Heart right ventricle (tissue), 16 donors: ENCODE data around the gene GNA12. TPM values are rescaled to one million over a fixed set of nuclear protein-coding genes. Genes with fewer than 3 reads are reported as not detected.

Experiments
- ATAC-seq, 8 donors: fragments of 200-7000 bp; cut with Tn5 transposase; one replicate each; pipeline ENCODE4 v1.9.1; 2020; ENCODE audit warnings: mild to moderate bottlenecking in 8 of 8, moderate library complexity in 8 of 8, moderate number of reproducible peaks in 1 of 8
- DNase-seq, 2 donors: peaks; one replicate each; pipeline ENCODE4 v3.0.0-alpha.2; 2020
- H3K27ac ChIP-seq, 10 donors: fragments of 200-600 bp; sonication (generic) in 2 of 10; one replicate each; pipeline versions ENCODE4 v1.5.0 to v1.8.0; 2020 to 2022; ENCODE audit warnings: mild to moderate bottlenecking in 3 of 10
- H3K27me3 ChIP-seq, 7 donors: fragments of 200-600 bp; one replicate each; pipeline ENCODE4 v1.8.0; 2021 to 2022; ENCODE audit warnings: mild to moderate bottlenecking in 2 of 7
- H3K36me3 ChIP-seq, 9 donors: fragments of 200-600 bp; sonication (generic) in 1 of 9; one replicate each; pipeline versions ENCODE4 v1.5.0 to v1.8.0; 2020 to 2022; ENCODE audit warnings: mild to moderate bottlenecking in 2 of 9
- H3K4me1 ChIP-seq, 9 donors: fragments of 200-600 bp; sonication (generic) in 1 of 9; one replicate each; pipeline versions ENCODE4 v1.5.0 to v1.8.0; 2020 to 2022; ENCODE audit warnings: mild to moderate bottlenecking in 4 of 9
- H3K4me3 ChIP-seq, 10 donors: fragments of 200-600 bp; sonication (generic) in 2 of 10; one replicate each; pipeline versions ENCODE4 v1.5.0 to v1.8.0; 2020 to 2022; ENCODE audit warnings: mild to moderate bottlenecking in 7 of 10, moderate library complexity in 2 of 10
- H3K9me3 ChIP-seq, 11 donors: fragments of 200-600 bp in 10 of 11; sonication (generic) in 2 of 11; one replicate each; pipeline versions ENCODE4 v1.5.0 to v1.8.0; 2013 to 2022; ENCODE audit warnings: mild to moderate bottlenecking in 2 of 11, control low read depth in 1 of 11, moderate library complexity in 1 of 11
- WGBS, 2 donors: extraction: QIAGEN DNeasy Blood & Tissue Kit; methylation state at CpG; one replicate each; pipeline ENCODE4 v1.1.7; 2013; ENCODE audit warnings: inconsistent platforms in 1 of 2; 5-methylcytosine and 5-hydroxymethylcytosine counted together
- intact Hi-C, 10 donors: fragments of 100-400 bp; cut with DNase I; formaldehyde crosslinking; loops; one replicate each; pipeline versions ENCODE4 v1.11.1 to v1.14.2; 2022
- polyA plus RNA-seq, 2 donors: library from polyadenylated mRNA; stranded (reverse); fragments of 200-250 nt; gene quantifications; one replicate each; pipeline ENCODE4 v1.2.3, GENCODE V29; 2013
- total RNA-seq, 10 donors: library from RNA; stranded (reverse); fragmentation: NEBNext Ultra II Directional in 3 of 10; extraction: Animal tissue kit (Norgen Biotek cat#: 25700) in 3 of 10; gene quantifications; one replicate each; pipeline versions ENCODE4 v1.2.1 to v1.2.4, GENCODE V29; 2021 to 2023
- TF ChIP-seq, protein P1 (sequence below), 9 donors: fragments of 200-600 bp; sonication (generic) in 2 of 9; IDR thresholded peaks; one replicate each; pipeline versions ENCODE4 v1.5.0 to v1.8.0; 2021 to 2022; ENCODE audit warnings: antibody characterized with exemption in 9 of 9, mild to moderate bottlenecking in 5 of 9, moderate library complexity in 1 of 9
- donor health status: Arrhythmogenic right ventricular cardiomyopathy.
- donor health status: ischemic (EF 13 %, LVEDD 7.1; RV severe dilation, severe dysfunction).
- donor health status: healthy with polysubstance abuse.
- donor health status: DM: no; HTN: yes; CAD: no.
- donor health status: DM: no; HTN: no; CAD: no.
- donor health status: ischemic (EF 25% LVEDD 6.9; RV normal size, moderate dysfunction).
- donor health status: ischemic (EF 25% LVEDD 5.7; RV mildly dilated, moderate dysfunction).
- donor health status: healthy.
- donor health status: DM: yes; HTN: yes; CAD: no.
- donor health status: Ischemic cardiomyopathy.
- donor health status: ischemic (EF 35%, LVEDD 5.7; RV mildly dilated, moderate dysfunction).
- donor health status: nonischemic (EF 11% LVEDD 7.7; RV severe dilation, severe dysfunction).
- donor health status: DM: yes; HTN: yes; CAD: no.
- donor health status: PGD.
- donor health status: ischemic (EF 29% LVEDD 5.4; RV normal size, mild dysfunction).
- donor health status: nonischemic (EF 23%, LVEDD 6.1; RV moderate dilation, normal function).

The GNA12 gene
- total and polyA plus RNA-seq, 12 donors = 6.4 to 46.4 (median 33.9) TPM

DNA sequence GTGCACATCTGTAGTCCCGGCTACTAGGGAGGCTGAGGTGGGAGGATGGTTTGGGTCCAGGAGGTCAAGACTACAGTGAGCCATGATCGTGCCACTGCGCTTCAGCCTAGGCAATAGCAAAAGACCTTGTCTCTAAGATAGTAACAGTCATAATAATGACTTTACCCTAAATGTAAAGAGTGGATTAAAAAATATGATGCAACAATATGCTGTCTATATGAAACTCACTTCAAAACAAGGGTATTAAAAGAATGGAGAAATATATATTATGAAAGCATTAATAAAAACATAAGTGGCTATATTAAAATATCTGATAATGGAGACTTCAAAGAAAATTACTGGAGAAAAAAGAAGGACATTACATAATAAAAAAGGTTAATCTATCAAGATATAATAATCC is 5.7 kb downstream of the GNA12 start:
- ATAC-seq (no peak), DNase-seq (no peak)
- TF ChIP-seq, protein P1, sequence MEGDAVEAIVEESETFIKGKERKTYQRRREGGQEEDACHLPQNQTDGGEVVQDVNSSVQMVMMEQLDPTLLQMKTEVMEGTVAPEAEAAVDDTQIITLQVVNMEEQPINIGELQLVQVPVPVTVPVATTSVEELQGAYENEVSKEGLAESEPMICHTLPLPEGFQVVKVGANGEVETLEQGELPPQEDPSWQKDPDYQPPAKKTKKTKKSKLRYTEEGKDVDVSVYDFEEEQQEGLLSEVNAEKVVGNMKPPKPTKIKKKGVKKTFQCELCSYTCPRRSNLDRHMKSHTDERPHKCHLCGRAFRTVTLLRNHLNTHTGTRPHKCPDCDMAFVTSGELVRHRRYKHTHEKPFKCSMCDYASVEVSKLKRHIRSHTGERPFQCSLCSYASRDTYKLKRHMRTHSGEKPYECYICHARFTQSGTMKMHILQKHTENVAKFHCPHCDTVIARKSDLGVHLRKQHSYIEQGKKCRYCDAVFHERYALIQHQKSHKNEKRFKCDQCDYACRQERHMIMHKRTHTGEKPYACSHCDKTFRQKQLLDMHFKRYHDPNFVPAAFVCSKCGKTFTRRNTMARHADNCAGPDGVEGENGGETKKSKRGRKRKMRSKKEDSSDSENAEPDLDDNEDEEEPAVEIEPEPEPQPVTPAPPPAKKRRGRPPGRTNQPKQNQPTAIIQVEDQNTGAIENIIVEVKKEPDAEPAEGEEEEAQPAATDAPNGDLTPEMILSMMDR (IDR thresholded peaks at IDR 0.05) = no peak
- peak overlapping the region in 1 of 10 donors; percentile 41 for H3K27ac ChIP-seq
- H3K36me3 ChIP-seq = peaks cover 0 to 45% (median 0%) of the 10 kb centered on the region in 9 donors
- peaks cover 4 to 68% (median 52%) of the 10 kb centered on the region in 9 donors for H3K4me1 ChIP-seq
- no peak overlapping the region for H3K4me3 ChIP-seq
- peaks cover 0 to 6% (median 0%) of the 10 kb centered on the region in 11 donors for H3K9me3 ChIP-seq
- 96 to 98% methylated on average over 3 of the region's 3 CpGs for WGBS, 2 donors
- intact Hi-C loops = loop anchor here in 2 of 10 donors (5.0 to 10.0 kb wide), 2 partner anchors 36 to 74 kb away; no protein-coding TSS in a partner anchor
- no peaks in the 10 kb centered on the region for H3K27me3 ChIP-seq

DNA sequence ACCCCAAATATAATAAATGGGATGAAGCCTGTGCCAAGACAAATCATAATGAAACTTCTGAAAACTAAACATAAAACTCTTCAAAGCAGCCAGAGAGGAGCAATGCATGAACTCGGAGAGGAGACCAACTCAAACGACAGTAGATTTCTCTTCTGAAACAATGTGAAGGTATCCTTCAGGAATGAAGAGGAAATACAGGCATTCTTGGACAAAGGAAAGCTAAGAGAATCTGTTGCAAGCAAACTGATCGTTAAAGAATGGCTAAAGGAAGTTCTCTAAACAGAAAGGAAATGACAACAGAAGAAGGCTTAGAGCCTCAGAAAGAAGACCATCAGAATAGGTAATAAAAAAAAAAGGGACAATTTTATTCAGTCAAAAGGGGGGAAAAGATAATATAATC is 6.6 kb downstream of the GNA12 start:
- H3K4me3 ChIP-seq = no peak overlapping the region
- H3K27me3 ChIP-seq = no peaks in the 10 kb centered on the region
- H3K4me1 ChIP-seq = peaks cover 3 to 66% (median 52%) of the 10 kb centered on the region in 9 donors
- peaks cover 0 to 6% (median 0%) of the 10 kb centered on the region in 11 donors for H3K9me3 ChIP-seq
- intact Hi-C loops = loop anchor here in 2 of 10 donors (5.0 to 10.0 kb wide), 2 partner anchors 35 to 73 kb away; no protein-coding TSS in a partner anchor
- DNase-seq (no peak), ATAC-seq (no peak)
- WGBS, 2 donors = 36 to 50% methylated on average over 3 of the region's 3 CpGs
- H3K27ac ChIP-seq = peak overlapping the region in 6 of 10 donors; percentile 3 to 74 (median 33)
- peaks cover 0 to 45% (median 0%) of the 10 kb centered on the region in 9 donors for H3K36me3 ChIP-seq
- TF ChIP-seq, protein P1 (IDR thresholded peaks at IDR 0.05) = no peak

DNA sequence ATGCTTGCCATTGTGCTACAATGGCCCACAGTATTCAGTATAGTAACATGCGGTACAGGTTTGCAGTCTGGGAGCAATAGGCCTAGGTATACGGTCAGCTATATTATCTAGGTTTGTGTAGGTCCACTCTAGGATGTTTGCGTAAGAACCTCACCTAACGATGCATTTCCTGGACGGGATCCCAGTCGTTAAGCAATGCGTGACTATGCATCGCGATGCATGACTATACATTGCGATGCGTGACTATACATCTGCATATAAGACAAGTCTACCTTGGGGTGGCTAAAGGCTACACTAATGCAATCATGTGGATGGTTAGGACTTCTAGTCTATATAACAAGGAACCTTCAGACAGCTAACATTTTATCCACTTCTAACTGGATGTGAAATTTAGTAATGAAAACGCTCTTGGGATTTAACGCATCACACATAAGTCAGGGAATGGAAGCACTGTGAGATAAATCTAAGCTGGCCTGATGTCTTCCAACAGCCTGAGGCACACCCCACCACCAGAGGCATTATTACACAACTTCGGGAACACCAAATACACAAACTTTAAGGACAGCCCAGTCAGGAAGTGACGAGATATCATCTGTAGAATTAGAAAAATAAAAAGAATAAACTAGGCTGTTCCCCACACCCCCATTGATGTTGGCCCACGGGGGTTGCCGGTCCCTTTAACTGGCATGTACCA is 9.2 kb downstream of the GNA12 start:
- 92 to 95% methylated on average over 17 of the region's 17 CpGs for WGBS, 2 donors
- Histone ChIP-seq H3K4me3 (no peak overlapping the region), H3K27ac (peak overlapping the region in 1 of 10 donors; percentile 12), H3K9me3 (peaks cover 0 to 6% (median 0%) of the 10 kb centered on the region in 11 donors), H3K27me3 (no peaks in the 10 kb centered on the region), H3K36me3 (peaks cover 0 to 45% (median 0%) of the 10 kb centered on the region in 9 donors), H3K4me1 (peaks cover 3 to 53% (median 40%) of the 10 kb centered on the region in 9 donors)
- intact Hi-C loops = loop anchor here in 2 of 10 donors (5.0 to 10.0 kb wide), 2 partner anchors 33 to 70 kb away; no protein-coding TSS in a partner anchor
- no peak for DNase-seq
- peak in 3 of 8 donors; percentile 46 to 75 (median 71) for ATAC-seq
- TF ChIP-seq, protein P1 (IDR thresholded peaks at IDR 0.05) = no peak

DNA sequence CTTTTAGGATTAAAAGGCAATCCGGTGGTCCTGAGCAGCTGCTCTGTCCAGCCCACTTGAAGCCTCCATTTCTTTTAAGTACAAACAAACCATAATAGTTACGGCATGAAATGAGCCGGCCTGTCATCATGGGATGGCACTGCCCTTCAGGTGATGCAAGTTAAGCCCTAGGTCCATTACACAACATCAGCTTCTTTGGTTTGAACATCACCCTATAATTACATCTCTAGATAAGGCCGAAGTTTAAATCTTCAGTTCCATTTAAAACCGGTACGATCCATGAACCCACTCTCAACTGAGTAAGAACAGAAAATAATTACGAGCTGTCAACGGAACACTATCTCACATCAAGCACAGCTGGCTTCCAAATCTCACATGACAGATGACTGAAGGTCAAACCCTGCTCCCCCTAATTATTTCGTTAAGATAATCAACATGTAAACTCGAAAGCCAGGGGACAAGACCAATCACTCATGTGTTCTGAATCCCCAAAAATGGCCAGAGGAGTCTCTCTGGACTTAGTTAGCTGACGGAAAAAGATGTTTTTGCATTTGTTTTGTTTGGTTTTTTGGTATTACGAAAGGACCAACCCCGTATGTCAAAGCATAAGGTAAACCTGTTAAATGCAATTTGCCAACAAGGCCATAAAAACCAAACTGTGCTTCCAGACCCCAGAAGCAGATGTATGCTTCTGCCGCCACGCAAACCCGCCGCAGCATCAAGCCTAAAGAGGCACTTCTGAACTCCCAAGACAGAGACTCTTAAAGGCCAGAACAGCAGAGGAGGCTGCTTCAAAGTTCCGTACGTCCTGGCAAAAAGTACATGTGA is 10.8 kb downstream of the GNA12 start:
- H3K4me1 ChIP-seq = peaks cover 3 to 51% (median 35%) of the 10 kb centered on the region in 9 donors
- H3K27ac ChIP-seq = no peak overlapping the region
- H3K9me3 ChIP-seq = no peaks in the 10 kb centered on the region
- no peak overlapping the region for H3K4me3 ChIP-seq
- H3K36me3 ChIP-seq = peaks cover 0 to 37% (median 0%) of the 10 kb centered on the region in 9 donors
- ATAC-seq = no peak
- WGBS, 2 donors = 70 to 76% methylated on average over 19 of the region's 19 CpGs
- intact Hi-C loops = loop anchor here in 1 of 10 donors (10.0 kb wide), 1 partner anchor 68 kb away; no protein-coding TSS in a partner anchor
- H3K27me3 ChIP-seq = no peaks in the 10 kb centered on the region
- TF ChIP-seq, protein P1 (IDR thresholded peaks at IDR 0.05) = no peak
- no peak for DNase-seq
